BLaER1 treated with 17β-estradiol and CSF1 and Interleukin-3, amounts not matched to agents 10 nM and 100 nM (cell line): ENCODE data around the gene JADE2.

ENCODE experiments used
- H3K27ac ChIP-seq, 11 experiments: shearing (Covaris generic); formaldehyde crosslinking; 2 replicates each; pipeline ENCODE4 v1.8.1; 2022
- H3K27me3 ChIP-seq, 11 experiments: shearing (Covaris generic); formaldehyde crosslinking; 2 replicates each; pipeline ENCODE4 v1.8.1; 2022
- H3K36me3 ChIP-seq, 11 experiments: shearing (Covaris generic); formaldehyde crosslinking; 2 replicates each; pipeline ENCODE4 v1.8.1; 2022
- H3K4me1 ChIP-seq, 10 experiments: shearing (Covaris generic); formaldehyde crosslinking; 2 replicates each; pipeline ENCODE4 v1.8.1; 2022
- H3K4me2 ChIP-seq, 11 experiments: shearing (Covaris generic); formaldehyde crosslinking; 2 replicates each; pipeline ENCODE4 v1.8.1; 2022
- H3K4me3 ChIP-seq, 10 experiments: shearing (Covaris generic); formaldehyde crosslinking; 2 replicates each; pipeline ENCODE4 v1.8.1; 2022
- H3K9ac ChIP-seq, 11 experiments: shearing (Covaris generic); formaldehyde crosslinking; 2 replicates each; pipeline ENCODE4 v1.8.1; 2022
- H3K9me3 ChIP-seq, 11 experiments: shearing (Covaris generic); formaldehyde crosslinking; replicated peaks in 1 of 11; 2 replicates each; pipeline ENCODE4 v1.8.1; 2022
- H4K20me1 ChIP-seq, 11 experiments: shearing (Covaris generic); formaldehyde crosslinking; 2 replicates each; pipeline ENCODE4 v1.8.1; 2022
- Cebpa-rat ChIP-seq, 11 experiments: shearing (Covaris generic); IDR thresholded peaks; 2 replicates each; pipeline ENCODE4 v1.8.1; 2022

JADE2 gene

DNA sequence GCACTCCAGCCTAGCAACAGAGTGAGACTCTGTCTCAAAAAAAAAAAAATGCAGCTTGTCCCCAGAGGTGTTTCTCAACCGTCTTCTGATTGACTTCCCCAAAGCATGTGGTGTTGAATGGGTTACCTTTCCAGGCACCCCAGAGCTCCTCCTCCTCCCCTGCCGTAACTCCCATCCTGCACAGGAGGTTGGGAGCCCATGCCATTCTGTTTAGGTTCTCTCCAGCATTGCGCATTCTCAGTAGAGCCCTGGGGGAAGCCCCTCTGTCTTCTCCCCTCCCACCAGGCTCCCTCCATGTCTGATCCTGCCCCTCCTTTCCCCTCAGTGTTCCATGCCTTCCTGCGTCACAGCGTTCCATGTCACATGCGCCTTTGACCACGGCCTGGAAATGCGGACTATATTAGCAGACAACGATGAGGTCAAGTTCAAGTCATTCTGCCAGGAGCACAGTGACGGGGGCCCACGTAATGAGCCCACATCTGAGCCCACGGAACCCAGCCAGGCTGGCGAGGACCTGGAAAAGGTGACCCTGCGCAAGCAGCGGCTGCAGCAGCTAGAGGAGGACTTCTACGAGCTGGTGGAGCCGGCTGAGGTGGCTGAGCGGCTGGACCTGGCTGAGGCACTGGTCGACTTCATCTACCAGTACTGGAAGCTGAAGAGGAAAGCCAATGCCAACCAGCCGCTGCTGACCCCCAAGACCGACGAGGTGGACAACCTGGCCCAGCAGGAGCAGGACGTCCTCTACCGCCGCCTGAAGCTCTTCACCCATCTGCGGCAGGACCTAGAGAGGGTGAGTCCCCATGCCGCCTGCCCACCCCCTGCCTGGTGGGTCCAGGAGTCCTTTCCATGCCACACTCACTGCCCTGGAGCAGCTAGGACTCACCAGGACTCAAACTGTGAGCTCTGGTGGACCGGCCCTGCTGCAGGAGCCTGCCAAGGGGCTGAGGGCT, 40.6 kb downstream of the JADE2 start:
- no peak for TF ChIP-seq Cebpa-rat (IDR thresholded peaks at IDR 0.05)
- Histone ChIP-seq H3K27ac (no peak overlapping the region), H3K4me2 (peak overlapping the region in 1 of 11 experiments; percentile 88; a peak in 1 of 22 replicates), H3K36me3 (peaks cover 81 to 100% (median 97%) of the 10 kb centered on the region in 11 experiments), H3K4me1 (peaks cover 0 to 50% (median 18%) of the 10 kb centered on the region in 10 experiments; a peak in 13 of 20 replicates), H4K20me1 (peaks cover 12 to 61% (median 37%) of the 10 kb centered on the region in 11 experiments; a peak in 19 of 22 replicates), H3K4me3 (no peak overlapping the region), H3K9me3 (no peaks in the 10 kb centered on the region), H3K27me3 (no peaks in the 10 kb centered on the region), H3K9ac (0 out of 22 replicates have a peak overlapping the region, but pooled peaks of 1 of the 11 experiments have one; percentile 24)

DNA sequence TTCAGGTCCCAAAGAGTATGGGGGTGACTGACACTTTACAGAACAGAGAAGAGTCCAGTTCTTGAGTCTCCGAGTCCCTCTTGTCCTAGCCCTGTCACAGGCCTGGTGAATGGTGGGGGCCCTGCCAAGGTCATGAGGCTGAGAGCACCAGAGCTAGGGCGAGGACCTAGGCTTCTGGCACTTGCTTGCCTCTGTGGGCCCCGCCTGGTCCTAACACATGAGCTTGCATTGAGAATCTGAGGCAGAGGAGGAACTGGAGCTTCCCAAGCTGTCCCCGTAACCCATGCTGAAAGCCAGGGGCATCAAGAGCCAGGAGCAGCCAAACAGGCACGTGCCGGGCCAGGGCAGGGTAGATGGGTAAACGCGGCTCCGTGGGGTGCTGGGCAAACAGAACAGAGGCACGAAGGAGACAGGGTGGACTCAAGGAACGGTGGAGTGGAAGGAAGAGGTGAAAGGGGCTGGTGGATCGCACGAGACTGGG, 41.3 kb downstream of the JADE2 start:
- Histone ChIP-seq H3K27ac (peak overlapping the region in 1 of 11 experiments; percentile 62; a peak in 2 of 22 replicates), H3K9ac (0 out of 22 replicates have a peak overlapping the region, but pooled peaks of 2 of the 11 experiments have one; percentile 24 to 46), H3K4me3 (no peak overlapping the region), H4K20me1 (peaks cover 12 to 66% (median 41%) of the 10 kb centered on the region in 11 experiments; a peak in 19 of 22 replicates), H3K4me1 (peaks cover under 1 to 43% (median 21%) of the 10 kb centered on the region in 10 experiments; a peak in 14 of 20 replicates), H3K9me3 (no peaks in the 10 kb centered on the region), H3K27me3 (no peaks in the 10 kb centered on the region), H3K4me2 (peak overlapping the region in 3 of 11 experiments; percentile 66 to 88 (median 75); a peak in 4 of 22 replicates), H3K36me3 (peaks cover 77 to 100% (median 97%) of the 10 kb centered on the region in 11 experiments)
- TF ChIP-seq Cebpa-rat (IDR thresholded peaks at IDR 0.05) = no peak

DNA sequence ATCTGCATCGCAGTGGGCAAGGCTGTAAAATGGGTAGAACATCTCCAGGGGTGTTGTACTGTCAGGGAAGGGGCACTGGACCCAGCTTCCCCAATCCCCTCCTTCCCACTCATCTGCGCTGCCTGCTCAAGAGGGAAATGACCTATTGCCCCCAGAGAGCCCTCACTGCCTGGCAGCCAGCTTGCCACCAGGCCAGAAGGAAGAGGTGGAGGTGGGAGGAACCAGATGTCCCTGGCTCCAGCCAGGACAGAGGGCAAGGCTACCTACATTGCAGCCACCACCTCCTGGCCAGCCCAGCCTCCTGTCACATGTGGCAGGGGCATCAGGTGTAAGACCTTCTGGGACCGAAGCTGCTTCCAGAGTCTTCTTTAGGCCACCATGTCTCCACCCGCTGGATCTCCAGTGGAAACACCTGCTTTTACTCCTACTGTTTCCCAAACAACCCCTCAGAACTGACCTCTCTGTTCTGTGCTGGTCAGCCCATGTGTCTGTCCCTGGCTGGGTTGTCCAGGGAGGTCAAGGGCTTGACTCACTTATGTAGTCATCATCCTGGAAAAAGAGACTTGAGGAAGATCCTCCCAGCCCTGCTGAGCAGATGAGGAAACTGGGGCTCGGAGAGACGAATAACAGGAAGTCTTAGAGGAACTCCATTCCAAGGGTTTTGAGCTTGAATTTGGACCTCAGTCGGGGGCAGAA, 42.3 kb downstream of the JADE2 start:
- H3K4me2 ChIP-seq = peak overlapping the region in 6 of 11 experiments; percentile 22 to 88 (median 60); a peak in 11 of 22 replicates
- no peak for TF ChIP-seq Cebpa-rat (IDR thresholded peaks at IDR 0.05)
- H3K36me3 ChIP-seq = peaks cover 77 to 100% (median 97%) of the 10 kb centered on the region in 11 experiments

DNA sequence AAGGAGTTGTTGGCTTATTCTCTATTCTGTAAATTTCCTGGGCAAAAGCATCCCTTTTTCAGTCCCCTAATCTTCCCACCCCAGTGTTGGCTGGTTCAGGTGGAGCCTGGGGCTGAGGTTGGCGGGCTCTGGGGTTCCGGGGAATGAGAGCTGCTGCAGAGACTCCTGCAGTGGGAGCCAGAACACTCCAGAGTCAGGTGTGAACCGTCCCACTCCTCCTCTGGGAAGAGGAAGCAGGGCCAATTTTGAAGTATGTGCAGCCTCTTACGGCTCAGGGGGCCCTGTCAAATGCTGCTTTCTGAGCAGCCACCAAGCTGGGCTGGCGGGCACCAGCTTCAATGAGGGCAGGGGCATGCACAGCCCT, 42.8 kb downstream of the JADE2 start:
- Histone ChIP-seq H3K36me3 (peaks cover 77 to 100% (median 97%) of the 10 kb centered on the region in 11 experiments), H4K20me1 (peaks cover 19 to 76% (median 54%) of the 10 kb centered on the region in 11 experiments; a peak in 19 of 22 replicates), H3K4me2 (peak overlapping the region in 6 of 11 experiments; percentile 22 to 88 (median 60); a peak in 10 of 22 replicates)

More for the DNA sequence above, 42.3 kb downstream of the JADE2 start:
- H3K27me3 ChIP-seq = no peaks in the 10 kb centered on the region
- peaks cover 17 to 71% (median 50%) of the 10 kb centered on the region in 11 experiments; a peak in 19 of 22 replicates for H4K20me1 ChIP-seq
- H3K9ac ChIP-seq = peak overlapping the region in 3 of 11 experiments; percentile 15 to 46 (median 34); a peak in 3 of 22 replicates
- no peak overlapping the region for H3K4me3 ChIP-seq
- peaks cover 11 to 43% (median 29%) of the 10 kb centered on the region in 10 experiments for H3K4me1 ChIP-seq
- peak overlapping the region in 4 of 11 experiments; percentile 9 to 62 (median 36); a peak in 6 of 22 replicates for H3K27ac ChIP-seq
- no peaks in the 10 kb centered on the region for H3K9me3 ChIP-seq

DNA sequence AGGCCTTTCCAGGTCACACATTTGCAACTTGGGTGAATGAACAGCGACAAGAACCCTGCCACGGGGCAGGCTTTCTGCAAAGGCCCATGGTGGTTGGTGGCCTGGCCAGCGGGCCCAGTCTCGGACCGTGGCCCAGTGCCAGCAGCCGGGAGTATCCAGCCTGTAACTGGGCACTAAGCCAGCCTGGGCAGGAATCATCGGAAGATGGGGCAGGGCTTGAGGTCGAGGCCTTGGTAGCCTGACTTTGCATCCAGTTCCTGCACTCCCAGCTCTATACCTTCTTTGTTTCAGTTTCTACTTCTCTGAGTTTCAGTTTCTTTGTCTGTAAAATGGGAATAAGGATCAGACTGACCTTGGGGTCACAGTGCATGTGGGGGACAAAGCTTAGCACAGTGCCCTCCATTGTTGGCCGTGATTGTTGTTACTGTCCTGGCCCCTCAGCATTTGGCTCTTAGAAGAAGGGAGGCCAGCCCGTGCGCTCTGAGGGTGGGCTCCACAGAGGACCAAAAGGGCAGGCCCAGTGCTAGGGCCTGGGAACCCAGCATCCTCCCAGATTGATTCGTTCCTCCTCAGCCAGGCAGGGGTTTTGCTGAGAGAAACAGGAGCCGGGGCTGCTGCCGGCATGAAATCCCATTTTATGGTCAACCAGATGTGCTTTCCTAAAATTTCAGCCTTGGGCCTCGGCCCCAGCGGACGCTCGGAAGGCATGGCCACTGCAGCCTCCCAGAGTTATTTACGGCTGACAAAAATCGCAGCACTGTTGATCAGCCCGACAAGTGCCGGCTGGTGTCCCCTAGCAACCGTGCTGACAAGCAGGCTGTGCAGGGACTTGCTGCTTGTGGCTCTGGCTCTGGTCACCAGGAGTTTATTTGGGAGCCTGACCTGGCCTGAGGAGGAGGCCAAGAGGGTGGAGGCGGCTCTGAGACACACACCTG, 43.6 kb downstream of the JADE2 start:
- Histone ChIP-seq H4K20me1 (peaks cover 19 to 83% (median 61%) of the 10 kb centered on the region in 11 experiments; a peak in 19 of 22 replicates), H3K9ac (peak overlapping the region in 4 of 11 experiments; percentile 15 to 46 (median 22); a peak in 4 of 22 replicates), H3K4me3 (no peak overlapping the region), H3K27me3 (no peaks in the 10 kb centered on the region), H3K27ac (peak overlapping the region in 4 of 11 experiments; percentile 14 to 62 (median 37); a peak in 4 of 22 replicates), H3K4me2 (peak overlapping the region in 5 of 11 experiments; percentile 55 to 88 (median 66); a peak in 8 of 22 replicates), H3K9me3 (no peaks in the 10 kb centered on the region), H3K36me3 (peaks cover 77 to 100% (median 97%) of the 10 kb centered on the region in 11 experiments), H3K4me1 (peaks cover 17 to 43% (median 31%) of the 10 kb centered on the region in 10 experiments)
- no peak for TF ChIP-seq Cebpa-rat (IDR thresholded peaks at IDR 0.05)

More for the DNA sequence above, 42.8 kb downstream of the JADE2 start:
- no peaks in the 10 kb centered on the region for H3K27me3 ChIP-seq
- peak overlapping the region in 1 of 11 experiments; percentile 15; a peak in 1 of 22 replicates for H3K9ac ChIP-seq
- H3K4me3 ChIP-seq = 0 out of 20 replicates have a peak overlapping the region, but pooled peaks of 1 of the 10 experiments have one; percentile 21
- H3K27ac ChIP-seq = peak overlapping the region in 3 of 11 experiments; percentile 36 to 62 (median 37); a peak in 4 of 22 replicates
- no peaks in the 10 kb centered on the region for H3K9me3 ChIP-seq
- no peak for TF ChIP-seq Cebpa-rat (IDR thresholded peaks at IDR 0.05)
- peaks cover 16 to 43% (median 31%) of the 10 kb centered on the region in 10 experiments for H3K4me1 ChIP-seq

DNA sequence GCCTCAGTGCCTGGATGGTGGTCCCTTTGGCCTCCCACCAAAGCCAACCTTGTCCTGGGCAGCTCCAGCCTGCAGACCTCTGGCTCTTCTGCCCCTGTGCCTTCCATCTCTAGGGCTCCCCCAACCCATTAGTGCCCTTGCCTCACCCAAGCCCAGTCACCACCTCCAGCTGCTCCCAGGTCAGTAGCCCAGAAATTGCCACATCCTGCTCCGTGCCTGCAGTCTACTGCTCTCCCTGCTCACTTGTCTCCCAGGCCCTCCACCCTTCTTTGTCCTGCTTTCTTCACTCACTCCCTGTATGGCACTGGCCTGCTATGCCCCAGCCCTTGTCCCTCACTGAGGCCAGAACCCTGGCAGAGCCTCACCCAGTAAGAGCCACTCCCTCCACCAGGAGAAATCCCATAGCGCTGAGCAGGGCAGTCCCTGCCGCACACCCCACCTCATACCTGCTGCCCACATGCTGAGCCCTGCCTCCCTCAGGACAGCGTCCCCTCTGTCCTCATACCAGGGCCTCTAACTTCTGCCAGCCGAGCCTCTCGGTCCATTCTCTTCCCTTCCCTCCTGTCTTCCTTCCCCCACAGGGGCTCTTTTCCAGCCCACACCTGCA, 44.4 kb downstream of the JADE2 start:
- Histone ChIP-seq H3K9me3 (no peaks in the 10 kb centered on the region), H3K9ac (peak overlapping the region in 6 of 11 experiments; percentile 2 to 46 (median 12); a peak in 4 of 22 replicates), H3K27ac (peak overlapping the region in 3 of 11 experiments; percentile 0 to 37 (median 14); a peak in 2 of 22 replicates)

DNA sequence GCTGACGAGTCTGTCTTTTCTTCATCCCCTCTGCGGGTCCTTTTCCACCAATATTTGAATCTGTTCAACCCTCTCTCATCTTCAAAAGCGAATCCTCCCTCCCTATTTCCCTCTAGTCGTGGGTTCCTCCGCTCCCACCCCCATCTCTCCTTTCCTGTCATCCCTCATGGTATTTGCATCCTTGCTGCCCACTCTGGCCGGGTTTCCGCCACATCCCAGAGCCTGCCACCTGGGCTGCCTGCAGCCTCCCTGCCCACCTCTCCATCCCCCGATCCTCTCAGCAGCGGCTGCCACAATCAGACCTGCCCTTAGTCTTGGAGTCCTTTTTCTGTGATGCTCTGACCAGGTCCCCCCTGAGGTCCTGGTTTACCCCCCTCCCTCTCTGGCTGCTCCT, 44.9 kb downstream of the JADE2 start:
- Histone ChIP-seq H3K27me3 (no peaks in the 10 kb centered on the region), H3K9me3 (no peaks in the 10 kb centered on the region), H3K4me2 (no peak overlapping the region), H3K9ac (0 out of 22 replicates have a peak overlapping the region, but pooled peaks of 3 of the 11 experiments have one; percentile 2 to 46 (median 24)), H4K20me1 (peaks cover 19 to 96% (median 71%) of the 10 kb centered on the region in 11 experiments; a peak in 19 of 22 replicates), H3K4me1 (peaks cover 17 to 43% (median 31%) of the 10 kb centered on the region in 10 experiments), H3K27ac (no peak overlapping the region), H3K36me3 (peaks cover 77 to 100% (median 97%) of the 10 kb centered on the region in 11 experiments), H3K4me3 (no peak overlapping the region)
- TF ChIP-seq Cebpa-rat (IDR thresholded peaks at IDR 0.05) = no peak

More for the DNA sequence above, 44.4 kb downstream of the JADE2 start:
- TF ChIP-seq Cebpa-rat (IDR thresholded peaks at IDR 0.05) = no peak
- H3K4me1 ChIP-seq = peaks cover 17 to 43% (median 31%) of the 10 kb centered on the region in 10 experiments
- H3K4me2 ChIP-seq = peak overlapping the region in 1 of 11 experiments; percentile 66; a peak in 2 of 22 replicates
- no peaks in the 10 kb centered on the region for H3K27me3 ChIP-seq
- peaks cover 19 to 91% (median 66%) of the 10 kb centered on the region in 11 experiments; a peak in 19 of 22 replicates for H4K20me1 ChIP-seq
- no peak overlapping the region for H3K4me3 ChIP-seq
- H3K36me3 ChIP-seq = peaks cover 77 to 100% (median 97%) of the 10 kb centered on the region in 11 experiments
